Tibial artery (tissue), 4 donors: ENCODE results near the gene ATP11A.
A peak's percentile ranks its signal among the peaks of the same experiment; 100 is the strongest.

Source experiments
- DNase-seq, 2 donors: peaks; one replicate each; pipeline ENCODE4 v3.0.0-alpha.2; 2019
- H3K27ac ChIP-seq, 2 donors: fragments of 200-600 bp; sonication (generic) in 1 of 2; 1 replicate in 1 of 2; 2 replicates in 1 of 2; pipeline ENCODE4 v1.5.1; 2018 to 2019; ENCODE audit warnings: mild to moderate bottlenecking in 1 of 2
- H3K27me3 ChIP-seq, 2 donors: fragments of 200-600 bp; sonication (generic) in 1 of 2; one replicate each; pipeline versions ENCODE4 v1.5.1 to v1.6.0; 2016 to 2019
- H3K36me3 ChIP-seq, 3 donors: fragments of 200-600 bp; sonication (generic) in 2 of 3; one replicate each; pipeline ENCODE4 v1.5.1; 2016 to 2019; ENCODE audit warnings: mild to moderate bottlenecking in 2 of 3
- H3K4me1 ChIP-seq, 4 donors: fragments of 200-600 bp; sonication (generic) in 2 of 4; 1 replicate in 3 of 4; 2 replicates in 1 of 4; pipeline ENCODE4 v1.5.1; 2016 to 2019
- H3K4me3 ChIP-seq, 2 donors: fragments of 200-600 bp; sonication (generic) in 1 of 2; 1 replicate in 1 of 2; 2 replicates in 1 of 2; pipeline ENCODE4 v1.5.1; 2018 to 2019; ENCODE audit warnings: mild to moderate bottlenecking in 2 of 2
- H3K9me3 ChIP-seq, 3 donors: fragments of 200-600 bp; sonication (generic) in 1 of 3; one replicate each; pipeline ENCODE4 v1.5.1; 2016 to 2019
- CTCF ChIP-seq, 2 experiments: fragments of 200-600 bp in 1 of 2; fragments of 450-650 bp in 1 of 2; IDR thresholded peaks; one replicate each; pipeline ENCODE4 v1.5.1; 2017 to 2019; ENCODE audit warnings: antibody characterized with exemption in 2 of 2, mild to moderate bottlenecking in 1 of 2, moderate library complexity in 1 of 2
- intact Hi-C: fragments of 100-400 bp; cut with DNase I; formaldehyde crosslinking; loops from one replicate; pipeline ENCODE4 v1.15.0; 2023; ENCODE audit warnings: low total_unique reads

Gene ATP11A

GRCh38 chr13:112818698-112819045 lies 128.8 kb downstream of the ATP11A start:
- intact Hi-C loops, result no loop called here
- H3K27ac ChIP-seq, result no peak overlapping the region
- no peak for DNase-seq
- TF ChIP-seq CTCF (IDR thresholded peaks at IDR 0.05), result no peak
- H3K36me3 ChIP-seq, result peaks cover 31 to 66% (median 61%) of the 10 kb centered on the region in 3 donors
- no peaks in the 10 kb centered on the region for H3K9me3 ChIP-seq
- H3K4me1 ChIP-seq, result no peaks in the 10 kb centered on the region
- no peaks in the 10 kb centered on the region for H3K27me3 ChIP-seq
- H3K4me3 ChIP-seq, result no peak overlapping the region

DNA sequence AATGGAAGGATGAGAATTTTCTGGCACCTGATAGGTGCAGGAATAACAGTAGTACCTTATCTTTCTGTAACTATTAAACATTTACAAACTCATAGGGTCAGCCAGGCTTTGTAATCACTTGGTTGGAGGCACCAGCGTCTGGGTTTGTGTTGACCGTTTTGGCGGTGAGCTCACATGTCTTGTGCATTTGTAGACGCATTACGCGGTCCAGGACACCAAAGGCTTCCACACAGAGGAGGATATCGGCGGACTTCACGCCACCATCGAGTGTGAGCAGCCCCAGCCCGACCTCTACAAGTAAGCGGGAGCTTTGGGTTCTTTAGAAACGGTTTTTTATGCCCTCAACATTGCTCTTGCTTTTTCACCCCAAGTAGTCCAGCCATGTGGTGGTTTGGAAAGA lies 129.3 kb downstream of the ATP11A start:
- TF ChIP-seq CTCF (IDR thresholded peaks at IDR 0.05), result no peak
- DNase-seq, result peak in 1 of 2 donors; percentile 33
- Histone ChIP-seq H3K4me1 (no peaks in the 10 kb centered on the region), H3K4me3 (no peak overlapping the region), H3K27me3 (no peaks in the 10 kb centered on the region), H3K27ac (no peak overlapping the region), H3K36me3 (peaks cover 31 to 69% (median 65%) of the 10 kb centered on the region in 3 donors), H3K9me3 (no peaks in the 10 kb centered on the region)
- intact Hi-C loops, result no loop called here

GRCh38 chr13:112819816-112820215 lies 130.0 kb downstream of the ATP11A start:
- no peak overlapping the region for H3K27ac ChIP-seq
- no peak for TF ChIP-seq CTCF (IDR thresholded peaks at IDR 0.05)
- H3K36me3 ChIP-seq, result peaks cover 31 to 76% (median 72%) of the 10 kb centered on the region in 3 donors
- DNase-seq, result peak in 1 of 2 donors; percentile 56
- no peaks in the 10 kb centered on the region for H3K9me3 ChIP-seq
- no peaks in the 10 kb centered on the region for H3K27me3 ChIP-seq
- H3K4me3 ChIP-seq, result no peak overlapping the region
- no peaks in the 10 kb centered on the region for H3K4me1 ChIP-seq
- intact Hi-C loops, result no loop called here

DNA sequence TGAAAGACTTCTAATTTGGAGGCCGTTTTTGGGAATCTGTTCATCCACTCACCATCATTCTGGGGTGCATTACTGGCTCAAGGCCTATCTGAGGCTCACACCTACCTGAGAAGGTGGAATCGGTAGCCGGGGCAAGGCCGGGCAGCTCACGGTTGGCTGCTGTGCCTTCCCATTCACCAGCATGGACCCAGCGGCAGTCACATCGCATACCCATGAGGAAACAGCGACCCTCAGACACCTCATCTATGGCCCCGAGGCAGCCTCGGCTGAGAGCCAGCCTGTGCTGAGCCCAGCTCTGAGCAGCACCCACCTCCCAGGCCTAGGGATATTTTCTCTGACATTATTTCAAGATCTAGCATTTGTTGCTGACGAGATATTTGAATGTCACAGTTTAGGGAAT lies 130.5 kb downstream of the ATP11A start:
- Histone ChIP-seq H3K4me1 (no peaks in the 10 kb centered on the region), H3K27me3 (no peaks in the 10 kb centered on the region), H3K36me3 (peaks cover 31 to 81% (median 76%) of the 10 kb centered on the region in 3 donors), H3K27ac (no peak overlapping the region), H3K9me3 (no peaks in the 10 kb centered on the region), H3K4me3 (no peak overlapping the region)
- no peak for TF ChIP-seq CTCF (IDR thresholded peaks at IDR 0.05)
- intact Hi-C loops, result no loop called here
- DNase-seq, result peak in 1 of 2 donors; percentile 39

GRCh38 chr13:112821340-112822055 lies 131.7 kb downstream of the ATP11A start:
- TF ChIP-seq CTCF (IDR thresholded peaks at IDR 0.05), result no peak
- H3K27me3 ChIP-seq, result no peaks in the 10 kb centered on the region
- no peaks in the 10 kb centered on the region for H3K9me3 ChIP-seq
- peaks cover 26 to 85% (median 69%) of the 10 kb centered on the region in 3 donors for H3K36me3 ChIP-seq
- no peak overlapping the region for H3K27ac ChIP-seq
- no peaks in the 10 kb centered on the region for H3K4me1 ChIP-seq
- intact Hi-C loops, result no loop called here
- H3K4me3 ChIP-seq, result no peak overlapping the region
- no peak for DNase-seq
